HG03139 (cell line): ENCODE data around the gene CTNNA2.

Source experiments
- ATAC-seq: cut with Tn5 transposase; IDR thresholded peaks from one replicate; pipeline ENCODE4 v1.9.1; 2021; ENCODE audit not compliant: unreplicated experiment

CTNNA2 gene

GRCh38 chr2:80519121-80519643 lies 1006.3 kb downstream of the CTNNA2 start:
- ATAC-seq = no peak

- ATAC-seq = no peak
These were observed 1006.9 kb downstream of the CTNNA2 start for GRCh38 chr2:80519699-80520291.

GRCh38 chr2:80525152-80525551 lies 1012.3 kb downstream of the CTNNA2 start:
- no peak for ATAC-seq

- ATAC-seq = no peak
These were observed 1014.3 kb downstream of the CTNNA2 start for GRCh38 chr2:80527119-80527518.

GRCh38 chr2:80529466-80530165 lies 1016.8 kb downstream of the CTNNA2 start:
- no peak for ATAC-seq

GRCh38 chr2:80530442-80531064 lies 1017.7 kb downstream of the CTNNA2 start:
- no peak for ATAC-seq

- ATAC-seq = no peak
These were observed 1018.5 kb downstream of the CTNNA2 start for GRCh38 chr2:80531319-80531718.

GRCh38 chr2:80545420-80546210 lies 1032.8 kb downstream of the CTNNA2 start:
- no peak for ATAC-seq

GRCh38 chr2:80546766-80547165 lies 1033.9 kb downstream of the CTNNA2 start:
- no peak for ATAC-seq

- ATAC-seq = no peak
These were observed 1034.5 kb downstream of the CTNNA2 start for GRCh38 chr2:80547344-80547743.

GRCh38 chr2:80548469-80548868 lies 1035.6 kb downstream of the CTNNA2 start:
- ATAC-seq = no peak

GRCh38 chr2:80549901-80550300 lies 1037.0 kb downstream of the CTNNA2 start:
- ATAC-seq = no peak

GRCh38 chr2:80560326-80560725 lies 1047.5 kb downstream of the CTNNA2 start:
- ATAC-seq = no peak

- no peak for ATAC-seq
These were observed 1055.2 kb downstream of the CTNNA2 start for GRCh38 chr2:80568011-80568410.

GRCh38 chr2:80573167-80573566 lies 1060.3 kb downstream of the CTNNA2 start:
- ATAC-seq = no peak

- ATAC-seq = no peak
These were observed 1061.1 kb downstream of the CTNNA2 start for GRCh38 chr2:80573950-80574349.

GRCh38 chr2:80579756-80580155 lies 1066.9 kb downstream of the CTNNA2 start:
- no peak for ATAC-seq

GRCh38 chr2:80591233-80591632 lies 1078.4 kb downstream of the CTNNA2 start:
- ATAC-seq = no peak

- no peak for ATAC-seq
These were observed 1079.3 kb downstream of the CTNNA2 start for GRCh38 chr2:80592106-80592505.

GRCh38 chr2:80610108-80610507 lies 1097.3 kb downstream of the CTNNA2 start:
- ATAC-seq = no peak

GRCh38 chr2:80621656-80622055 lies 1108.8 kb downstream of the CTNNA2 start:
- no peak for ATAC-seq
